Neural cell (in vitro differentiated cells): ENCODE measurements around the gene MEGF9. TPM values are rescaled to one million over a fixed set of nuclear protein-coding genes. Genes with fewer than 3 reads are reported as not detected.

ENCODE experiments used
- H2AFZ ChIP-seq: fragments of 200-600, 300-800 bp; sonication (generic), shearing (Covaris generic); 2 replicates; pipeline ENCODE4 v1.6.0; 2014; ENCODE audit warnings: low read depth, mild to moderate bottlenecking, antibody characterized with exemption, low read length, moderate library complexity
- H3F3A ChIP-seq: fragments of 200-600 bp; shearing (Covaris generic); 2 replicates; pipeline ENCODE4 v1.6.1; 2016; ENCODE audit warnings: mild to moderate bottlenecking, moderate library complexity, mixed read lengths, antibody characterized with exemption, low read length; ENCODE audit not compliant: insufficient read depth, poor library complexity, severe bottlenecking
- H3K27ac ChIP-seq: fragments of 200-600, 300-800 bp; sonication (generic), shearing (Covaris generic); 2 replicates; pipeline ENCODE4 v1.5.1; 2014; ENCODE audit warnings: mild to moderate bottlenecking, low read length, moderate library complexity
- H3K27me3 ChIP-seq: fragments of 300-800, 200-600 bp; sonication (generic), shearing (Covaris generic); 2 replicates; pipeline ENCODE4 v1.6.0; 2014; ENCODE audit warnings: mild to moderate bottlenecking, low read depth, low read length, moderate library complexity; ENCODE audit not compliant: insufficient read depth
- H3K36me3 ChIP-seq: fragments of 300-800, 200-600 bp; sonication (generic), shearing (Covaris generic); 2 replicates; pipeline ENCODE4 v1.5.1; 2014; ENCODE audit warnings: mild to moderate bottlenecking, antibody characterized with exemption, low read length, moderate library complexity; ENCODE audit not compliant: insufficient read depth
- H3K4me2 ChIP-seq: fragments of 300-800, 200-600 bp; sonication (generic), shearing (Covaris generic); 2 replicates; pipeline ENCODE4 v1.6.0; 2014; ENCODE audit warnings: mild to moderate bottlenecking, low read length
- H3K4me3 ChIP-seq: fragments of 300-800, 200-600 bp; sonication (generic), shearing (Covaris generic); 2 replicates; pipeline ENCODE4 v1.5.1; 2014; ENCODE audit warnings: mild to moderate bottlenecking, low read length, moderate library complexity
- H3K79me2 ChIP-seq: fragments of 200-600 bp; shearing (Covaris generic); replicated peaks from 2 replicates; pipeline ENCODE4 v1.6.0; 2014; ENCODE audit warnings: mild to moderate bottlenecking, low read length, moderate library complexity; ENCODE audit not compliant: insufficient read depth
- H3K9ac ChIP-seq: fragments of 300-800, 200-600 bp; sonication (generic), shearing (Covaris generic); 2 replicates; pipeline ENCODE4 v1.6.1; 2016; ENCODE audit warnings: mild to moderate bottlenecking, low read length, mixed read lengths
- H3K9me2 ChIP-seq: fragments of 200-600 bp; shearing (Covaris generic); 2 replicates; pipeline ENCODE4 v1.6.1; 2016; ENCODE audit warnings: mild to moderate bottlenecking, low read length, mixed read lengths; ENCODE audit not compliant: insufficient read depth
- H3K9me3 ChIP-seq: fragments of 200-600, 300-800 bp; sonication (generic), shearing (Covaris generic); 2 replicates; pipeline ENCODE4 v1.6.1; 2016; ENCODE audit warnings: mild to moderate bottlenecking, mixed run types, low read length, moderate library complexity, mixed read lengths
- H4K20me1 ChIP-seq: fragments of 200-600 bp; shearing (Covaris generic); 2 replicates; pipeline ENCODE4 v1.6.1; 2016; ENCODE audit warnings: mild to moderate bottlenecking, mixed run types; ENCODE audit not compliant: insufficient read depth
- EP300 ChIP-seq: fragments of 450-650 bp; conservative IDR thresholded peaks from 2 replicates; pipeline ENCODE4 v1.6.1; 2014; ENCODE audit warnings: antibody characterized with exemption, mild to moderate bottlenecking, moderate library complexity; ENCODE audit not compliant: poor library complexity, severe bottlenecking
- EZH2 ChIP-seq: fragments of 200-600, 300-800 bp; shearing (Covaris generic), sonication (generic); IDR thresholded peaks from 2 replicates; pipeline ENCODE4 v1.6.1; 2014; ENCODE audit warnings: antibody characterized with exemption, low read length, borderline replicate concordance, mild to moderate bottlenecking; ENCODE audit not compliant: insufficient read depth, poor library complexity, severe bottlenecking
- MXI1 ChIP-seq: fragments of 450-650 bp; conservative IDR thresholded peaks from 2 replicates; pipeline ENCODE4 v1.6.1; 2014; ENCODE audit warnings: antibody characterized with exemption, mild to moderate bottlenecking; ENCODE audit not compliant: poor library complexity, severe bottlenecking
- POLR2AphosphoS5 ChIP-seq: IDR thresholded peaks from 2 replicates; pipeline ENCODE4 v1.6.1; 2012
- RAD21 ChIP-seq: fragments of 450-650 bp; conservative IDR thresholded peaks from 2 replicates; pipeline ENCODE4 v1.6.1; 2014; ENCODE audit warnings: antibody characterized with exemption, mild to moderate bottlenecking, moderate library complexity
- SMC3 ChIP-seq: fragments of 450-650 bp; conservative IDR thresholded peaks from 2 replicates; pipeline ENCODE4 v1.6.1; 2014; ENCODE audit warnings: antibody characterized with exemption, mild to moderate bottlenecking, moderate library complexity; ENCODE audit not compliant: poor library complexity
- TAF1 ChIP-seq: IDR thresholded peaks from 2 replicates; pipeline ENCODE4 v1.6.1; 2012; ENCODE audit warnings: low read depth
- polyA plus RNA-seq: library from polyadenylated mRNA; depleted of rRNA; stranded (reverse); fragments of >200 nt; gene quantifications from 2 replicates; pipeline ENCODE4 v1.2.3, GENCODE V29; 2014
- TF ChIP-seq, protein P1 (sequence below): IDR thresholded peaks from 2 replicates; pipeline ENCODE4 v1.6.1; 2012; ENCODE audit warnings: borderline replicate concordance
- TF ChIP-seq, protein P2 (sequence below): fragments of 450-650 bp; IDR thresholded peaks from 2 replicates; pipeline ENCODE4 v1.5.1; 2014; ENCODE audit warnings: antibody characterized with exemption, mild to moderate bottlenecking, moderate library complexity; ENCODE audit not compliant: poor library complexity, severe bottlenecking

Gene MEGF9
- polyA plus RNA-seq, 1 donor from 2014 or later, result 35.0 TPM

DNA sequence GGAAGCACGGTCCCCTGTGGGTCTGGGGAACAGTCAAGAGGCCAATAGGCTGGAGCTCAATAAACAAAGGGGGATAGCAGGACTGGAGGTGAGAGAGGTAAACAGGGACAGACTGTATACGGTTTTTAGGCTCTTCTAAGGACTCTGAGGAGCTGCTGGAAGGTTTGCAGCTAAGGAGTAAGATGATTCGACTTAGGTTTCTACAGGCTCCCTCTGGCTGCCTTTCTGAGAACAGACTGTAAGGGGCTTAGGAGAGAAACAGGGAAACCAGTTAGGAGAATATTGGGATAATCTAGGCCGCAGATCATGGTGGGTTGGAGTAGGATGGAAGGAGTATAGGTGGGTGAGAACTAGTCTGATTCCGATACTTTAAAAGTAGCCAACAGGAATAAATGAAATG, 144.7 kb downstream of the MEGF9 start:
- peaks cover 14% of the 10 kb centered on the region for H3K79me2 ChIP-seq
- no peaks in the 10 kb centered on the region for H3K9me2 ChIP-seq
- TF ChIP-seq MXI1 (no peak), POLR2AphosphoS5 (no peak), SMC3 (no peak), EP300 (no peak), RAD21 (no peak), EZH2 (no peak), TAF1 (no peak)
- TF ChIP-seq, protein P1, sequence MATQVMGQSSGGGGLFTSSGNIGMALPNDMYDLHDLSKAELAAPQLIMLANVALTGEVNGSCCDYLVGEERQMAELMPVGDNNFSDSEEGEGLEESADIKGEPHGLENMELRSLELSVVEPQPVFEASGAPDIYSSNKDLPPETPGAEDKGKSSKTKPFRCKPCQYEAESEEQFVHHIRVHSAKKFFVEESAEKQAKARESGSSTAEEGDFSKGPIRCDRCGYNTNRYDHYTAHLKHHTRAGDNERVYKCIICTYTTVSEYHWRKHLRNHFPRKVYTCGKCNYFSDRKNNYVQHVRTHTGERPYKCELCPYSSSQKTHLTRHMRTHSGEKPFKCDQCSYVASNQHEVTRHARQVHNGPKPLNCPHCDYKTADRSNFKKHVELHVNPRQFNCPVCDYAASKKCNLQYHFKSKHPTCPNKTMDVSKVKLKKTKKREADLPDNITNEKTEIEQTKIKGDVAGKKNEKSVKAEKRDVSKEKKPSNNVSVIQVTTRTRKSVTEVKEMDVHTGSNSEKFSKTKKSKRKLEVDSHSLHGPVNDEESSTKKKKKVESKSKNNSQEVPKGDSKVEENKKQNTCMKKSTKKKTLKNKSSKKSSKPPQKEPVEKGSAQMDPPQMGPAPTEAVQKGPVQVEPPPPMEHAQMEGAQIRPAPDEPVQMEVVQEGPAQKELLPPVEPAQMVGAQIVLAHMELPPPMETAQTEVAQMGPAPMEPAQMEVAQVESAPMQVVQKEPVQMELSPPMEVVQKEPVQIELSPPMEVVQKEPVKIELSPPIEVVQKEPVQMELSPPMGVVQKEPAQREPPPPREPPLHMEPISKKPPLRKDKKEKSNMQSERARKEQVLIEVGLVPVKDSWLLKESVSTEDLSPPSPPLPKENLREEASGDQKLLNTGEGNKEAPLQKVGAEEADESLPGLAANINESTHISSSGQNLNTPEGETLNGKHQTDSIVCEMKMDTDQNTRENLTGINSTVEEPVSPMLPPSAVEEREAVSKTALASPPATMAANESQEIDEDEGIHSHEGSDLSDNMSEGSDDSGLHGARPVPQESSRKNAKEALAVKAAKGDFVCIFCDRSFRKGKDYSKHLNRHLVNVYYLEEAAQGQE, result no peak
- TF ChIP-seq, protein P2, sequence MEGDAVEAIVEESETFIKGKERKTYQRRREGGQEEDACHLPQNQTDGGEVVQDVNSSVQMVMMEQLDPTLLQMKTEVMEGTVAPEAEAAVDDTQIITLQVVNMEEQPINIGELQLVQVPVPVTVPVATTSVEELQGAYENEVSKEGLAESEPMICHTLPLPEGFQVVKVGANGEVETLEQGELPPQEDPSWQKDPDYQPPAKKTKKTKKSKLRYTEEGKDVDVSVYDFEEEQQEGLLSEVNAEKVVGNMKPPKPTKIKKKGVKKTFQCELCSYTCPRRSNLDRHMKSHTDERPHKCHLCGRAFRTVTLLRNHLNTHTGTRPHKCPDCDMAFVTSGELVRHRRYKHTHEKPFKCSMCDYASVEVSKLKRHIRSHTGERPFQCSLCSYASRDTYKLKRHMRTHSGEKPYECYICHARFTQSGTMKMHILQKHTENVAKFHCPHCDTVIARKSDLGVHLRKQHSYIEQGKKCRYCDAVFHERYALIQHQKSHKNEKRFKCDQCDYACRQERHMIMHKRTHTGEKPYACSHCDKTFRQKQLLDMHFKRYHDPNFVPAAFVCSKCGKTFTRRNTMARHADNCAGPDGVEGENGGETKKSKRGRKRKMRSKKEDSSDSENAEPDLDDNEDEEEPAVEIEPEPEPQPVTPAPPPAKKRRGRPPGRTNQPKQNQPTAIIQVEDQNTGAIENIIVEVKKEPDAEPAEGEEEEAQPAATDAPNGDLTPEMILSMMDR, result no peak
- H3K4me3 ChIP-seq, result no peak overlapping the region
- peaks cover 4% of the 10 kb centered on the region for H3K36me3 ChIP-seq
- H3K9ac ChIP-seq, result no peak overlapping the region
- H4K20me1 ChIP-seq, result no peaks in the 10 kb centered on the region
- H3K4me2 ChIP-seq, result no peak overlapping the region
- no peaks in the 10 kb centered on the region for H3K9me3 ChIP-seq
- H3K27me3 ChIP-seq, result no peaks in the 10 kb centered on the region
- no peak overlapping the region for H2AFZ ChIP-seq
- no peaks in the 10 kb centered on the region for H3F3A ChIP-seq
- no peak overlapping the region for H3K27ac ChIP-seq

DNA sequence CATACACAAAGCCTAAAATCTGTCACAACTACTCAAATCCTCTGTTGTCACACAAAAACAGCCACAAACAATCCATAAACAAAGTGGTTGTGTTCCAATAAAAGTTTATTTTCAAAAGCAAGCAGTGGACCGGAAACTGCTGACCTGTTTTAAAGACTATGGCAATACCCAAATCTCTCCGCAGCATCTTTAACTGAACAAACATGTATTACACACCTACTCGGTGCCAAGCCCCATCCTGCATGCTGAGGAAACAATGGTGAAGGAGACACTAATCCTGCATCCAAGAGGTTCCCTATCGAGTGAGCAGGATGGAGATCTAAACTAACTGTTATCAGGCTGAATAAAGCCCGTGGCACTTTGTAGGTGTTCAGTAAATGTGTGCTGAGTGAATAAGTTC, 145.5 kb downstream of the MEGF9 start:
- Histone ChIP-seq H3K9me2 (no peaks in the 10 kb centered on the region), H3F3A (no peaks in the 10 kb centered on the region), H2AFZ (no peak overlapping the region), H3K4me2 (no peak overlapping the region), H3K9me3 (no peaks in the 10 kb centered on the region), H3K27me3 (no peaks in the 10 kb centered on the region), H3K4me3 (no peak overlapping the region), H3K9ac (no peak overlapping the region), H3K27ac (no peak overlapping the region), H4K20me1 (no peaks in the 10 kb centered on the region), H3K79me2 (peaks cover 14% of the 10 kb centered on the region), H3K36me3 (peaks cover 4% of the 10 kb centered on the region)
- TF ChIP-seq, protein P1, result no peak
- TF ChIP-seq POLR2AphosphoS5 (no peak), EZH2 (no peak), MXI1 (no peak), TAF1 (no peak), SMC3 (no peak), EP300 (no peak), RAD21 (no peak)
- TF ChIP-seq, protein P2, result no peak
